Measurements from ENCODE around the gene NOTCH3. TPM values are rescaled to one million over a fixed set of nuclear protein-coding genes. Genes with fewer than 3 reads are reported as not detected.
A peak's percentile ranks its signal among the peaks of the same experiment; 100 is the strongest.

The NOTCH3 gene
- total and polyA plus RNA-seq, 4 donors: 0.49 to 3.7 (median 2.9) TPM

DNA sequence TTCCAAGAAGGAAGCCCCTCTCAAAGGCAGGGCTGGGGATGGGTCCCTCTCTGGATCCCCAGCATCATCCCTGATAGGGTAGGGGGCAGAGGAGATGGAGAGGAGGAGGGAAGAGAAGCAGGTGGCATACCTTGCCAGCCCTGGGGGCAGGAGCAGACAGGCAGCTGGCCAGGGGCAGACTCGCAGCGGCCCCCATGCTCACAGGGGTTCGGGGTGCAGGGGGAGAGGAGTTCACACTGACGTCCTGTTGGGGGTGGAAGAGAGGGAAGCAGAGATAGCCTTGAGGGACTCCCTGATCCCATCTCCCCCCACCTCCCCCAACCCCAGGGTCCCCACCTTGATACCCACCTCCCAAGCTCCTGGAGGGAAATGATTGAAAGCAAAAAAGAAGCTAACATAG, 16.0 kb downstream of the NOTCH3 start:
- Histone ChIP-seq H3K9me3 (ENCODE audit: control insufficient read depth in 4 of 4, low read length in 3 of 4) (no peaks in the 10 kb centered on the region), H3K27me3 (ENCODE audit: control insufficient read depth in 4 of 4, insufficient read depth in 4 of 4, low read length in 3 of 4) (no peaks in the 10 kb centered on the region), H3K4me1 (ENCODE audit: control insufficient read depth in 4 of 4, insufficient read depth in 4 of 4, low read length in 3 of 4) (no peaks in the 10 kb centered on the region), H3K36me3 (ENCODE audit: control insufficient read depth in 4 of 4, insufficient read depth in 3 of 4, low read depth in 1 of 4, low read length in 3 of 4) (no peaks in the 10 kb centered on the region), H3K4me3 (ENCODE audit: low read depth in 1 of 3, low read length in 3 of 3) (no peak overlapping the region), H3K27ac (ENCODE audit: low read depth in 1 of 2, low read length in 2 of 2) (no peak overlapping the region), H3K9ac (ENCODE audit: low read depth in 1 of 2, low read length in 2 of 2) (no peak overlapping the region)
- 85% methylated on average over 4 of the region's 4 CpGs for WGBS
- TF ChIP-seq, protein P1, sequence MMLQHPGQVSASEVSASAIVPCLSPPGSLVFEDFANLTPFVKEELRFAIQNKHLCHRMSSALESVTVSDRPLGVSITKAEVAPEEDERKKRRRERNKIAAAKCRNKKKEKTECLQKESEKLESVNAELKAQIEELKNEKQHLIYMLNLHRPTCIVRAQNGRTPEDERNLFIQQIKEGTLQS (IDR thresholded peaks at IDR 0.05): no peak
- TF ChIP-seq RXRA (IDR thresholded peaks at IDR 0.05): no peak
- TF ChIP-seq, protein P2, sequence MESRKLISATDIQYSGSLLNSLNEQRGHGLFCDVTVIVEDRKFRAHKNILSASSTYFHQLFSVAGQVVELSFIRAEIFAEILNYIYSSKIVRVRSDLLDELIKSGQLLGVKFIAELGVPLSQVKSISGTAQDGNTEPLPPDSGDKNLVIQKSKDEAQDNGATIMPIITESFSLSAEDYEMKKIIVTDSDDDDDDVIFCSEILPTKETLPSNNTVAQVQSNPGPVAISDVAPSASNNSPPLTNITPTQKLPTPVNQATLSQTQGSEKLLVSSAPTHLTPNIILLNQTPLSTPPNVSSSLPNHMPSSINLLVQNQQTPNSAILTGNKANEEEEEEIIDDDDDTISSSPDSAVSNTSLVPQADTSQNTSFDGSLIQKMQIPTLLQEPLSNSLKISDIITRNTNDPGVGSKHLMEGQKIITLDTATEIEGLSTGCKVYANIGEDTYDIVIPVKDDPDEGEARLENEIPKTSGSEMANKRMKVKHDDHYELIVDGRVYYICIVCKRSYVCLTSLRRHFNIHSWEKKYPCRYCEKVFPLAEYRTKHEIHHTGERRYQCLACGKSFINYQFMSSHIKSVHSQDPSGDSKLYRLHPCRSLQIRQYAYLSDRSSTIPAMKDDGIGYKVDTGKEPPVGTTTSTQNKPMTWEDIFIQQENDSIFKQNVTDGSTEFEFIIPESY (IDR thresholded peaks at IDR 0.05): no peak
- no peak for TF ChIP-seq HNF4G (IDR thresholded peaks at IDR 0.05)
- no peak for TF ChIP-seq SP1 (IDR thresholded peaks at IDR 0.05)
- DNase-seq (ENCODE audit: low spot score): no peak

DNA sequence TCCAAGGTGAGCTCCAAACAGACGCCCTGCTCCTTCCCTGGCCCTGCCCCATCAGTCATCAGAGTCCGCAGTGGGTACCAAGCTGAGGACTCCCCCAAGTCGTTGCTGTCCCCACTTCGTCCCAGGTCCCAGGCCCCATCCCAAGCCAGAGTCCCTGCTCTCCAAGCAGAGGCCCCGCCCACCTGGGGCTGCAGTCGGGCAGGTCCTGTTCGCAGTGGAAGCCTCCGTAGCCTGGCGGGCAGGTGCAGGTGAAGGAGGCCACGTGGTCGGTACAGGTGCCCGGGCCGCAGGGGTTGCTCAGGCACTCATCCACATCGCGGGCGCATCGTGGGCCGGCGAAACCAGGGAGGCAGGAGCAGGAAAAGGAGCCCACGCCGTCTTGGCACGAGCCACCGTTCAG, 19.4 kb downstream of the NOTCH3 start:
- no peak for DNase-seq (ENCODE audit: low spot score)
- 80% methylated on average over 23 of the region's 23 CpGs for WGBS
- H3K4me3 ChIP-seq (ENCODE audit: low read depth in 1 of 3, low read length in 3 of 3): no peak overlapping the region
- H3K27ac ChIP-seq (ENCODE audit: low read depth in 1 of 2, low read length in 2 of 2): no peak overlapping the region
- H3K27me3 ChIP-seq (ENCODE audit: control insufficient read depth in 4 of 4, insufficient read depth in 4 of 4, low read length in 3 of 4): peaks cover 0 to 2% (median 0%) of the 10 kb centered on the region in 4 donors
- no peak overlapping the region for H3K9ac ChIP-seq (ENCODE audit: low read depth in 1 of 2, low read length in 2 of 2)
- TF ChIP-seq, protein P3, sequence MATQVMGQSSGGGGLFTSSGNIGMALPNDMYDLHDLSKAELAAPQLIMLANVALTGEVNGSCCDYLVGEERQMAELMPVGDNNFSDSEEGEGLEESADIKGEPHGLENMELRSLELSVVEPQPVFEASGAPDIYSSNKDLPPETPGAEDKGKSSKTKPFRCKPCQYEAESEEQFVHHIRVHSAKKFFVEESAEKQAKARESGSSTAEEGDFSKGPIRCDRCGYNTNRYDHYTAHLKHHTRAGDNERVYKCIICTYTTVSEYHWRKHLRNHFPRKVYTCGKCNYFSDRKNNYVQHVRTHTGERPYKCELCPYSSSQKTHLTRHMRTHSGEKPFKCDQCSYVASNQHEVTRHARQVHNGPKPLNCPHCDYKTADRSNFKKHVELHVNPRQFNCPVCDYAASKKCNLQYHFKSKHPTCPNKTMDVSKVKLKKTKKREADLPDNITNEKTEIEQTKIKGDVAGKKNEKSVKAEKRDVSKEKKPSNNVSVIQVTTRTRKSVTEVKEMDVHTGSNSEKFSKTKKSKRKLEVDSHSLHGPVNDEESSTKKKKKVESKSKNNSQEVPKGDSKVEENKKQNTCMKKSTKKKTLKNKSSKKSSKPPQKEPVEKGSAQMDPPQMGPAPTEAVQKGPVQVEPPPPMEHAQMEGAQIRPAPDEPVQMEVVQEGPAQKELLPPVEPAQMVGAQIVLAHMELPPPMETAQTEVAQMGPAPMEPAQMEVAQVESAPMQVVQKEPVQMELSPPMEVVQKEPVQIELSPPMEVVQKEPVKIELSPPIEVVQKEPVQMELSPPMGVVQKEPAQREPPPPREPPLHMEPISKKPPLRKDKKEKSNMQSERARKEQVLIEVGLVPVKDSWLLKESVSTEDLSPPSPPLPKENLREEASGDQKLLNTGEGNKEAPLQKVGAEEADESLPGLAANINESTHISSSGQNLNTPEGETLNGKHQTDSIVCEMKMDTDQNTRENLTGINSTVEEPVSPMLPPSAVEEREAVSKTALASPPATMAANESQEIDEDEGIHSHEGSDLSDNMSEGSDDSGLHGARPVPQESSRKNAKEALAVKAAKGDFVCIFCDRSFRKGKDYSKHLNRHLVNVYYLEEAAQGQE (IDR thresholded peaks at IDR 0.05): no peak
- no peak for TF ChIP-seq FOXA1 (IDR thresholded peaks at IDR 0.05)
- H3K36me3 ChIP-seq (ENCODE audit: control insufficient read depth in 4 of 4, insufficient read depth in 3 of 4, low read depth in 1 of 4, low read length in 3 of 4): no peaks in the 10 kb centered on the region
- H3K4me1 ChIP-seq (ENCODE audit: control insufficient read depth in 4 of 4, insufficient read depth in 4 of 4, low read length in 3 of 4): peaks cover 3 to 8% (median 5%) of the 10 kb centered on the region in 4 donors
- no peaks in the 10 kb centered on the region for H3K9me3 ChIP-seq (ENCODE audit: control insufficient read depth in 4 of 4, low read length in 3 of 4)

DNA sequence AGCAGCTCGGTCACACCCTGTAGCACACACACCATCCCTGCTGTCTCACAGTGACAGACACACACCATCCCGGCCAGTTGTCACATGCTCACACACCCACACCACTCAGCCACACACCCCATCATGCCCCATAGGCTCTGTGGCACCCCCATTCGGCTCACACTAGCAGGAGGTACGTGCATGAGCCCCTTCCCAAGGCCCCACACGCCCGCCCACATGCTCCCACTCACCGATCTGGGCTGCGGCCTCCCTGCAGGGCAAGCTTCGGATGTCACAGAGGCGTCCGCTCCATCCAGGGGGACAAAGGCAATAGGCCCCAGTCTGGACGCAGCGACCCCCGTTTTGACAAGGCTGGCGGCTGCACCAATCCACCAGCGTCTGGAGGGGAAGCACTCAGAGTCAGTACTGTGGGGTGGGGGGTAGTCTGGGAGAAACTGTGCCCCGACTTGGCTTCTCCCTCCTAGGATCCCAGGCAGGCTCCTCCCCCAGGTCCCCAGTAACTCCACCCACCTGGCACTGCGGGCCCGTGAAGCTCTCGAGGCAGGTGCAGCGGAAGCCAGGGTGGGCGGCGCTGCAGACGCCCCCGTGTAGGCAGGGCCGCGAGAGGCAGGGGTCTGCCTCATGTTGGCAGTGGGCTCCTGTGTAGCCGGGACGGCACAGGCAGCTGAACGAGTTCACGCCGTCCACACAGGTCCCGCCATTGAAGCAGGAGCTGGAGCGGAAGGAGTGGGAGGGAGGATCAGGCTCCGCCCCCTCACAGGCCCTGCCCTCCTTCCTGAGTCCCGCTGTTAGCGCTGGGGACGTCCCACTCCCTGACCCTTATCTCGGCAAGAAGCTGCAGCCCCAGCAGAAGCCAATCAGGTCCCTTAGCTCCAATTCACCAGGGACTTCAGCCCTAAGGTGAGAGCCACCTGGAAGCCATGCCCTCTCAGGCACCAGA, 20.1 kb downstream of the NOTCH3 start:
- Histone ChIP-seq H3K4me3 (ENCODE audit: low read depth in 1 of 3, low read length in 3 of 3) (peak overlapping the region in 1 of 3 donors; percentile 28), H3K9ac (ENCODE audit: low read depth in 1 of 2, low read length in 2 of 2) (no peak overlapping the region), H3K27ac (ENCODE audit: low read depth in 1 of 2, low read length in 2 of 2) (no peak overlapping the region), H3K4me1 (ENCODE audit: control insufficient read depth in 4 of 4, insufficient read depth in 4 of 4, low read length in 3 of 4) (peaks cover 3 to 8% (median 5%) of the 10 kb centered on the region in 4 donors), H3K36me3 (ENCODE audit: control insufficient read depth in 4 of 4, insufficient read depth in 3 of 4, low read depth in 1 of 4, low read length in 3 of 4) (no peaks in the 10 kb centered on the region), H3K9me3 (ENCODE audit: control insufficient read depth in 4 of 4, low read length in 3 of 4) (no peaks in the 10 kb centered on the region), H3K27me3 (ENCODE audit: control insufficient read depth in 4 of 4, insufficient read depth in 4 of 4, low read length in 3 of 4) (peaks cover 0 to 2% (median 0%) of the 10 kb centered on the region in 4 donors)
- WGBS: 68% methylated on average over 39 of the region's 39 CpGs
- DNase-seq (ENCODE audit: low spot score): no peak
- TF ChIP-seq JUND (IDR thresholded peaks at IDR 0.05) (no peak), GABPA (IDR thresholded peaks at IDR 0.05 in 1 of 2, conservative IDR thresholded peaks at IDR 0.05 in 1 of 2) (no peak), SP1 (IDR thresholded peaks at IDR 0.05) (no peak), RAD21 (IDR thresholded peaks at IDR 0.05) (no peak), TAF1 (conservative IDR thresholded peaks at IDR 0.05) (no peak), FOXA2 (IDR thresholded peaks at IDR 0.05) (no peak), RXRA (IDR thresholded peaks at IDR 0.05) (no peak), HNF4A (conservative IDR thresholded peaks at IDR 0.05) (no peak), HNF4G (IDR thresholded peaks at IDR 0.05) (no peak)
- TF ChIP-seq, protein P3 (IDR thresholded peaks at IDR 0.05): no peak
- TF ChIP-seq, protein P1 (IDR thresholded peaks at IDR 0.05): no peak
- TF ChIP-seq, protein P2 (IDR thresholded peaks at IDR 0.05): no peak

All from liver (tissue), 9 donors.